ENCODE data around the gene LYSMD4. TPM values are rescaled to one million over a fixed set of nuclear protein-coding genes. Genes with fewer than 3 reads are reported as not detected.

LYSMD4 gene
- total and polyA plus RNA-seq, 2 of the 13 experiments (the other 11 are each of a cell fraction or from before 2014, with no cell fraction given) = 7.4 to 8.5 TPM

- no peak overlapping the region for H2AFZ ChIP-seq (ENCODE audit: low read length)
- WGBS (ENCODE audit: low lambda C conversion rate) = 100% methylated on average over 4 of the region's 6 CpGs
- H3K9me3 ChIP-seq (ENCODE audit: low read length) = no peaks in the 10 kb centered on the region
- H3K4me2 ChIP-seq (ENCODE audit: low read depth, low read length) = no peak overlapping the region
- TF ChIP-seq KMT2A (CRISPR knock-in tag; IDR thresholded peaks at IDR 0.05) (no peak), ZNF710 (CRISPR knock-in tag; IDR thresholded peaks at IDR 0.05; ENCODE audit: borderline replicate concordance) (no peak), FOXM1 (CRISPR knock-in tag; IDR thresholded peaks at IDR 0.05) (no peak), JUN (CRISPR knock-in tag; IDR thresholded peaks at IDR 0.05) (no peak), ZNF619 (CRISPR knock-in tag; IDR thresholded peaks at IDR 0.05) (no peak), ZNF770 (CRISPR knock-in tag; IDR thresholded peaks at IDR 0.05) (no peak), ZBTB20 (CRISPR knock-in tag; IDR thresholded peaks at IDR 0.05; ENCODE audit: borderline replicate concordance, low read depth) (no peak)
- CTCF ChIA-PET (ENCODE audit: low intra/inter-chr PET ratio, low total read pairs) = no interaction called here
- no TSS peak for BruUV-seq (replicated peaks)
- peaks cover 0 to 12% of the 10 kb centered on the region in 2 experiments; a peak in 2 of 5 replicates for H3K36me3 ChIP-seq (replicated peaks in 1 of 2; ENCODE audit: control insufficient read depth in 1 of 2, insufficient read depth in 2 of 2, low read length in 2 of 2)
- H3K27me3 ChIP-seq (ENCODE audit: control insufficient read depth in 1 of 2, insufficient read depth in 2 of 2, low read length in 2 of 2) = no peaks in the 10 kb centered on the region; a peak in 1 of 5 replicates
- in situ Hi-C loops (cut with HindIII; ENCODE audit: extremely low pct_ligation_motif_present, low pct_unique_long_range_greater_than_20kb) = no loop called here
- H3K79me2 ChIP-seq (ENCODE audit: insufficient read depth, low read length) = no peaks in the 10 kb centered on the region
- peaks cover 30% of the 10 kb centered on the region for H3K4me1 ChIP-seq (ENCODE audit: insufficient read depth, low read length)
- ATAC-seq (no peak), DNase-seq (ENCODE audit: low spot score) (no peak), FAIRE-seq (no peak)
- no peak overlapping the region for H3K27ac ChIP-seq (ENCODE audit: extremely low read length, insufficient read depth, low read length)
- POLR2A ChIA-PET = no interaction called here
- no peak overlapping the region for H3K4me3 ChIP-seq (replicated peaks in 1 of 3; ENCODE audit: insufficient read depth in 1 of 3, low read depth in 2 of 3, low read length in 3 of 3)
- H3K9ac ChIP-seq (ENCODE audit: insufficient read depth, low read depth, low read length) = no peak overlapping the region
- no peaks in the 10 kb centered on the region for H4K20me1 ChIP-seq (ENCODE audit: insufficient read depth, low read length)
- intact Hi-C loops (cut with micrococcal nuclease; ENCODE audit: unreplicated experiment) = no loop called here
Measured at GRCh38 chr15:99728916-99729315, 4.3 kb downstream of the LYSMD4 start.

All from HepG2 (cell line).